Suppressor macrophage treated with lipopolysaccharide for 4 hours (primary cell): Measurements from ENCODE around the gene TRIP11.
A peak's percentile ranks its signal among the peaks of the same experiment; 100 is the strongest.

Experiments
- DNase-seq: peaks from one replicate; pipeline ENCODE4 v3.0.0-alpha.2; 2020

Gene TRIP11

DNA sequence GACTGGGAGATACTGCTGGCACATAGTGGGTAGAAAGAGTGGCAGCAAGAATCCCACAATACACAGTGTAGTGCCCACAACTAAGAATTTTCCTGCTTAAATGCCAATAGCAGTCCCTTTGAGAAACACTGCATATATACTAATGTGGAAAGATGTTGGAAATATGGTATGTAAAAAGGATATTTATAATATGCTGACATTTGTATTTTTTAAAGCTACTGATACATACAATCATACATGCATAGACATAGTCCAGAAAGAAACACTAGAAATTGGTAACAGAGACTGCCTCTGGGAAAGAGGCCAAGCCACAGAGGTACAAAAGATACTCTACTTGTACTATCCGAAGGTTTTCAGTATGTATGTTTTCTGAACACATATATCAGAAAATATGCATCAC is 30.3 kb downstream of the TRIP11 start:
- no peak for DNase-seq

DNA sequence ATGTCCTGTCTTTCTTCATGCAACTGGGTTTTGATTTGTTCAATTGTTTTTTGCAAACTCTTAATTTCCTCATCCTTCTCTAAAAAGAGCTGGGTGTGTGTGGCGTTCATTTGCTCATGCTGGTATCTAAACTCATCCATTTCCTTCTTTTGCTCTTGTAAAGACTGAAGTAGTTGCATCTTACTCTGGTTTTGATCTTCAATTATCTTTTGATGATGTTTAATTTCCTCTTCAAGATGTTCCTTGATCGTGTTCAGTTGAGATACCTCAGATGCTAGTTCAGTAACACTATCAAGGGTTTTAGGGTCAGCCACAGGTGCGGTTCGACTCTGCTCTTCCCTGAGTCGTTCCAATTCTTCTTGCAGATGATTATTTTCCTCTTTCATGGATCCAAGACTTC is 34.8 kb downstream of the TRIP11 start:
- no peak for DNase-seq

GRCh38 chr14:92004062-92004461 is 35.8 kb downstream of the TRIP11 start:
- DNase-seq: no peak

- DNase-seq: no peak
These were observed 40.9 kb downstream of the TRIP11 start for GRCh38 chr14:91998667-91999570.

DNA sequence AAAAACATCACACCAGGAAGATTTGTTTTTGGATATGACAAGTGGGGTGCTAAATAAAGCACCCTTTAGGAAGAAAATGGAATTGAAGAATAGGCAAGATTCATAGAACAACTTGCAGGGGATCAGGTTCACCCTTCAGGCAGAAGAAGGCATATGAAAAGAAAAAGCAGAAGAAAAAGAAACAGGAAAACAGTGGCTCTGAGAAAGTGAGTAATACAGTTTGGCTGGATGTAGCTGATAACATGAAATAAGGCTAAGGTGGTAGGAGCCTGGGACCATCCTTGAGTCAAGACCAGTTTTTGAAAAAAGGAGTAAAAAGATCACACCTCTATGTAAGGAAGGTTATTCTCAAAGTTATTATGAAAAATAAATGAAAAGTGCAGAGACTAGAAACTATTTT is 42.4 kb downstream of the TRIP11 start:
- no peak for DNase-seq

- DNase-seq: peak; percentile 62
These were observed 42.9 kb downstream of the TRIP11 start for GRCh38 chr14:91996948-91997371.

GRCh38 chr14:91987192-91987591 is 52.7 kb downstream of the TRIP11 start:
- DNase-seq: no peak

DNA sequence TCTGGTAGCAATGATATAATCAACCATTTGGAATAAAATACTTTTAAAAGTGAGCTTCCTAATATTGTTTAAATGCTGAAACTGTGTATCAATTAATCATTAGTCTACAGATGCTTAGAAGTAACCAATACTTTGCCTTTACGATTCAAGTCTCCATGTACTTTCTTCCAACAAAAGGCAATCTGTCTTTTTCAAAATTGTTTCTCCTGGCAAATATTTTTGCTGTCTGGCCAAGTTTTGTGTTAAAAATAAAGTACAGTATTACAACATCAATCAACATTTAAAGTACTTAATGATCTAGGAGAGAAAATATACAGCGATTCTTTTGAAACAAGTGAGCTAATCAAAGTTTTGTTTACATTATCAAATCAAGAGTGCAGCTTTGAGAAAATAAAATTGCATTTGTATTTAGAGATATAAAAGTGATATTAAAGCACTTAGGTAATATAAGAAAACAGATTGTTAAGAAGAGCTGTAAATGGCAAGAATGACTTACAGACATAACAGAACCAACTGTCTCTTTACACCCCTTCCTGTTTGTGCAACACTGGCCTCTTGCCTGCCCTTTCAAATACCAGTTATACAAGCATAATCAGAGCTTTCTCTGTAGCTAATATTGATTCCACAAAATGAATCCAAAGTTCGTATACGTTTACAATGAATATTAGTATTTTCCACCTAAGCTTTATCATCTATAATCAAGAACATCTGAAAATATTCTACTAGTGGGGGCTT is 54.2 kb downstream of the TRIP11 start:
- DNase-seq: peak; percentile 59

DNA sequence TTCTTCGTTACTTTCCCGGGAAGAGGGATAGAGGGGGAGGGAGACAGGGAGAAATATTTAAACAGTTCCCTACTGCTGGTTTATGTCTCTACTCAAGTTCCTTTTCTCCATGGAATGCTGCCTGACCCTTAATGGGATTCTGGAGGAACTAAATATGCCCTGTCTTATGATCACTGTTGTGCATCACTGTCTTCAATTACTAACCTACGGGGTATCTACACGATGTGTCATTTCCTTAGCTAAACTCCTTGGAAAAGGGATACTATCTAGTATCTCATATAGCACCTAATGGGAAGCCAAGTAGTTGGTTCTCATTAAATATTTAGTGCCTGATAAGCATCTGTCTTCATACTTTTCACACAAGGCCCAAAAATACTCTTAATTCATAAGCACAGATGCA is 54.9 kb downstream of the TRIP11 start:
- peak; percentile 25 for DNase-seq

GRCh38 chr14:91983588-91983987 is 56.3 kb downstream of the TRIP11 start:
- DNase-seq: no peak

DNA sequence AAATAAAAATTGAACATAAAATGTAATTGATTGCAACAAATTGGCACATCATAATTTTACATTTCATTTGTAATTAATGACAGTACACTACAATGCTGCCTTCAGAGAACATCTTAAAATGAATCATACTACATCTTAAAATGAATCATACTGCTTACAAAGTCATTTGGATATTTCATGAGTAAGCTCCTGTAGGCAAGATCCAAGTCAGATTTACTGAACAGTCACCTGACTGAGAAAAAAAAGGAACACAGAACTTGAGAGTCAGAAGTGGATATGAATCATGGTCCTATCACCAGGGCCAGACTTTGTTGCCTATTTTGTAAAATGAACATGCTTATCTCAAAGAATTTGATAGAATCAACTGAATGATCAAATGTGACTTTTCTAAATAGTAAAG is 59.7 kb downstream of the TRIP11 start:
- DNase-seq: peak; percentile 90

DNA sequence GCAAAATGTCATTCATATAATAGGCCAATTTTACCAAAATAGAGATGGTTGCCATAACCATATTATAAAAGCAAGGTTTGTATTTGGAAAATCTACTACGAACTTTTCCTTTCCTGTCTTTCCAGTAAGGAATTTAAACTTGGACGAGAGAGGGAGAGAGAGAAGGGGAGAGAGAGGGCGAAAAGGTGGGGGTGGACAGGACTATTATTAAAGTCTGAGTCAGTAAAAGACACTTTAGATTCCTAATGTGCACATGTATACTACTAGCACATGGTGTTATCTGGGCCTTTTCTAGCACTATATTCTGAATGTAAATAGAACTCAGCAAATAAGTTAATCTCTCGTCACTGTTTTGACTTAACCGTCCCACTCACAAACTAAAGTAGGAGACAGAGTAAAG is 62.0 kb downstream of the TRIP11 start:
- no peak for DNase-seq

DNA sequence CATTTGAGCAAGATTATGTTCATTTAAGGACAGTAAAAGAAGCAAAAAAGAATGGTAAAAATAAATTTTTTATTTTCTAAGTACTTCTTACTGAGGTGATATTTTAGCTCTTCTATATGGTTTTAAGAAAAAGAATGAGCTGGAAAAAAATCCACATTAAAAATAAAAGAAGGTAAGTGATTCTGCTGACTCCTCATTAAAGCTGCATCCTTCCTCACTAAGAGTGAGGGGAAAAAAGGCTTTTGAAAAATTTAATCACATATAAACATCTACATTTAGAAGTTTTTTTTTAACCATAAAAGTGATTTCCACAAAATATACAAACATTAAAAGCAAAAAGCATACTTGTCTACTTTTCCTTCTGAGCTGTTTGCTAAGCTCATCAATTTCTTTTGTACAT is 64.1 kb downstream of the TRIP11 start:
- no peak for DNase-seq

GRCh38 chr14:91971188-91971778 is 68.6 kb downstream of the TRIP11 start:
- DNase-seq: no peak

DNA sequence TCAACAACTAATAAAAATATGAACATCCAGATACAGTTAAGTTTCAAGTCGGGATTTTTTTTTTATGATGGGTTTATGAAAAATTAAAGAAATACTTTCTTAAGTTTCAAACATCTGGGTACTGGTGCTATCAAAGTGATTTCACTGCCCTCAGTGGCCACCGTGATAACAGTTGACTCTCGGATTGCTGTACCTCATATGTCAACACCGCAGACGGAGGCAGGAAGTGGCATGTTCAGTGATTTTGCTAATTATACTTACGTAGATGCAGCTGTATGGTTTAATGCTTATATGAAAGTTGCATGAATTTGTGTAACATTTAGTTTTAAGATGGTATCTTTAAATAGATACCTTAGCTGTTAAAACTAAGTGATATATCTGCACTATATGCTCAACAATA is 71.6 kb downstream of the TRIP11 start:
- no peak for DNase-seq

GRCh38 chr14:91964724-91965123 is 75.1 kb downstream of the TRIP11 start:
- DNase-seq: no peak

DNA sequence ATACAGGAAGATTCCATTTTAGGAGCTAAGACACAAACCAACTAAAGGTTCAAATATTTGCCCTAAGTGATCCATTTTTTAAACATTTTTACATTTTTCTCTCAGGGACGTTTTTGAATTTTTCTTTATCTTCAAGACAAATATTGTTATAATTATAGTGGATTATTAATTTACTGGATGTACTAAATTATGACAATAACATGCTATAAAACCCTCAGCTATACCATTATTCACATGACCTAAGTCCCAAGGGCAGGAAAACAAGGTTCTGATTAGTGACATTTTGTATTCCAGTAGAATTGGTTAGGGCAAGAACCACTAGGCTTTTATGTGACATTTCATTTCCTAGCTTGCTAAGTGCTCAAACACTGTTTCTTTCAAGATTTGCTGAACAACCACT is 75.8 kb downstream of the TRIP11 start:
- no peak for DNase-seq

DNA sequence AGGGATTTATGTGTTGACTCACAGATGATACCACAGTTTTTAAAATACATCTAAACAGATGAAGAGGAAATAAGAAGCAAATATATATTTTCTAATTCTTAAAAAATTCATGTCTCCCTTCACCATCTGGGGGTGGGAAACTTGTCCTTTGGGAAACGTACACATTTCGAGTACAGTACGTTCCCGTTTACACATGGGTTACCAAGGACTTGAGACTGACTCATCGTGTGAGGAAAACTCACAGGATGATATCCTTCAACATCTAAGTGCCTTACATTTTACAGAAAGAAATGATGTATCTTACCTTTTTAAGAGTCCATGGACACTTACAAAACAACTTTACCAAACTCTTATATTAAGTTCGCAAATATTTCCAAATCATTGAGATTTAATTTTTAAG is 76.4 kb downstream of the TRIP11 start:
- DNase-seq: no peak

DNA sequence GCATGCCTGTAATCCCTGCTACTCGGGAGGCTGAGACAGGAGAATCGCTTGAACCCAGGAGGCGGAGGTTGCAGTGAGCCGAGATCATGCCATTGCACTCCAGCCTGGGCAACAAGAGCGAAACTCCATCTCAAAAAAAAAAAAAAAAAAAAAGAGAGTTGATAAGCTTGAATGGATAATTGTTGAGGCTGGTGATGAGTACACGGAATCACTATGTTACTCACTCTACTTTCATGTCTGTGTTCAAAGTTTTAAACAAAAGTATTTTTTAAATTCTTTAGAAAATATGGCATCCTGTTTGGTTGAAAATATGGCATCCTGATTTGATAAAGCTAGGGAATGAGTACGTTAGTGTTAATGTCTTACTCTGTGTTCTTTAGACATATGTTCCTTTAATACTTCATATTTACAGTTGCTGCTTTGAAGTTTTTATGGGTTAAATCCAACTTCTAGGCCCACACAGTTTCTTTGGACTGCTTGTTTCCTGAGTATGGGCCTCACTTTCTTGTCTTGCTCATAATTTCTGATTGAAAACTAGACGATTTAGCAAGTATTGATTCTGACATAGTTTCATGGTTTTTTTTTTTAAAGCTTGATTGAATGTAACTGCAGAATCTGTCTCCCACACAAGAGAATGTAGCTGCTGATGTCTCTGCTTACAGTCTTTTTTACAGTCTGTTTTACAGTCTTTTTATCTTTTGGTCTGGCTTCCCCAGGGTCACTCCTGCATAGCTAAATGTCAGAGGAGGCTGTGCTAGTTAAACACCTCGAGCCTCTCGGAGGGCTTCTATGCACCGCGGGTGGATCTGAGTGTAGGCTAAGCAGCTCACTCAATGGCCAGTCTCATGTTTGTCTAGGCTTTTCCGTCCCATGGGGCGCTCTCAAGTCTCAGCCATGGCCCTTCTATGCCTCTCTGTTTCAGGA is 78.3 kb downstream of the TRIP11 start:
- no peak for DNase-seq

DNA sequence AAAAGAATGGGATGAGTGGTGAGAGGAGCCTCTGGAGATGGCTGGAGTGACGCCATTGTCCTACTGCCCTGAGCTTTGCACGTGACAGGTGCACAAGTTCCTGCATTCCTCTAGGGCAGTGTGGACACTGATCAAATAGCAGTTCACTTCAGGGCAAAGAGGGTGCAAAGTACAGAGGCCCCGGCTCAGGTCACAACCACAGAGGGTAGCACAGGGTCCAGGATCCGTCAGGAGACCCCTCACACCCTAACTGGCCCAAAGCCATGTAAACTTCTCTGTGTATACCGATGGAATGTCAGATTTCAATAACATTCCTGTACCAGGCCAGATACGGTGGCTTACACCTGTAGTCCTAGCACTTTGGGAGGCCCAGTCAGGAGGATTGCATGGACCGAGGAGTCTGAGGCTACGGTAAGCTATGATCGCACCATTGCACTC is 82.0 kb downstream of the TRIP11 start:
- DNase-seq: no peak

DNA sequence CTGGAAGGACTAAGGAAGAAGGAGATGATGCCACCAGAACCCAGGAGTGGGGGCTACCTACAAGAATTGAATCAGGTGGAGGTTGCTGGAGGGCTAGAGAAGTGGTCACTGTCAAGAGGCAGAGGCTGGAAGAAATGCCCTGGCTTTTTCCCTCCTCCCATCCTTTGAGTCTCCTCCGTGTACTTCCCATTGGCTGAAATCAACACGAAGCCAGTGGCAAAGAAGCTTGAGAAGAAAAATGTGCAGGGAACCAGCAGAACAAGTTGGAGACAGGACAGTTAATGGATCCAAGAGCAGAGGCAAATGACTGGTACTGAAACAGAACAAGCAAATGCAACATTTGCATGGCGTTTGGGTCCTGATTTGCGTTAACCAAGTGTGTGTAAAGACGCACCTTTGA is 83.2 kb downstream of the TRIP11 start:
- no peak for DNase-seq

DNA sequence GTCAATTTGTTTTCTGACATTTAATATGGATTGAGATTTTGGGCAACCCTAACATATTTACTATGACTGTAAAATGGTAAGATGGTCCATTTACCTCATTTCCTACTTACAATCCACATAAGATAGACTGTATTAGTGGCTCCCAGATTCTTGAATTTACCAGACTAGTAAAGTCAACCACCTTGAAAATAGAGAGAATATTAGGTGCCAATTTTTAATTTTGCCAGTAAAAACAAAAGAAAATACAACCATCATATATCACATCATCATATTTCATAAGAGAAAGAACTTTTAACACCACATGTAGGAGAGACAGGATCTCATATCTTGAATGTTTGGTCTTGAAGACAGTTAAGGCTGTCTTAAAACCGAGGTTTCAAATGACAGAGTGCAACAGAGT is 84.7 kb downstream of the TRIP11 start:
- DNase-seq: no peak
